ENCODE data around the gene RNU5B-1.
"Not testable (repeated sequence)": the region's sequence is repeated elsewhere in the genome, so short reads cannot be mapped to it uniquely, and the experiment has no call there.

Gene RNU5B-1

GRCh38 chr15:65337436-65338070, 33.1 kb downstream of the RNU5B-1 start:
- H3K27me3 ChIP-seq (ENCODE audit: low read depth, low read length) = no peaks in the 10 kb centered on the region
- H3K9me3 ChIP-seq (ENCODE audit: control insufficient read depth in 1 of 2, low read length in 2 of 2) = no peaks in the 10 kb centered on the region
- no peaks in the 10 kb centered on the region for H3K36me3 ChIP-seq (ENCODE audit: control insufficient read depth in 1 of 2, insufficient read depth in 2 of 2, low read length in 2 of 2)
- no peaks in the 10 kb centered on the region for H3K4me1 ChIP-seq (ENCODE audit: control insufficient read depth in 1 of 2, insufficient read depth in 2 of 2, low read length in 2 of 2)
- no peak overlapping the region for H3K27ac ChIP-seq (ENCODE audit: low read length)
- H3K4me3 ChIP-seq (ENCODE audit: low read depth in 1 of 2, low read length in 2 of 2) = no peak overlapping the region

GRCh38 chr15:65338366-65338765, 33.9 kb downstream of the RNU5B-1 start:
- Histone ChIP-seq H3K4me1 (ENCODE audit: control insufficient read depth in 1 of 2, insufficient read depth in 2 of 2, low read length in 2 of 2) (no peaks in the 10 kb centered on the region), H3K36me3 (ENCODE audit: control insufficient read depth in 1 of 2, insufficient read depth in 2 of 2, low read length in 2 of 2) (no peaks in the 10 kb centered on the region), H3K27me3 (ENCODE audit: low read depth, low read length) (no peaks in the 10 kb centered on the region), H3K4me3 (ENCODE audit: low read depth in 1 of 2, low read length in 2 of 2) (no peak overlapping the region), H3K27ac (ENCODE audit: low read length) (no peak overlapping the region), H3K9me3 (ENCODE audit: control insufficient read depth in 1 of 2, low read length in 2 of 2) (no peaks in the 10 kb centered on the region)

- Histone ChIP-seq H3K4me1 (ENCODE audit: control insufficient read depth in 1 of 2, insufficient read depth in 2 of 2, low read length in 2 of 2) (no peaks in the 10 kb centered on the region), H3K27me3 (ENCODE audit: low read depth, low read length) (no peaks in the 10 kb centered on the region), H3K36me3 (ENCODE audit: control insufficient read depth in 1 of 2, insufficient read depth in 2 of 2, low read length in 2 of 2) (no peaks in the 10 kb centered on the region), H3K4me3 (ENCODE audit: low read depth in 1 of 2, low read length in 2 of 2) (no peak overlapping the region), H3K9me3 (ENCODE audit: control insufficient read depth in 1 of 2, low read length in 2 of 2) (no peaks in the 10 kb centered on the region), H3K27ac (ENCODE audit: low read length) (no peak overlapping the region)
Observed at GRCh38 chr15:65338823-65339222, 34.3 kb downstream of the RNU5B-1 start.

- no peak overlapping the region for H3K27ac ChIP-seq (ENCODE audit: low read length)
- no peaks in the 10 kb centered on the region for H3K36me3 ChIP-seq (ENCODE audit: control insufficient read depth in 1 of 2, insufficient read depth in 2 of 2, low read length in 2 of 2)
- H3K9me3 ChIP-seq (ENCODE audit: control insufficient read depth in 1 of 2, low read length in 2 of 2) = no peaks in the 10 kb centered on the region
- no peaks in the 10 kb centered on the region for H3K4me1 ChIP-seq (ENCODE audit: control insufficient read depth in 1 of 2, insufficient read depth in 2 of 2, low read length in 2 of 2)
- no peaks in the 10 kb centered on the region for H3K27me3 ChIP-seq (ENCODE audit: low read depth, low read length)
- H3K4me3 ChIP-seq (ENCODE audit: low read depth in 1 of 2, low read length in 2 of 2) = no peak overlapping the region
Observed at GRCh38 chr15:65339416-65339815, 34.9 kb downstream of the RNU5B-1 start.

DNA sequence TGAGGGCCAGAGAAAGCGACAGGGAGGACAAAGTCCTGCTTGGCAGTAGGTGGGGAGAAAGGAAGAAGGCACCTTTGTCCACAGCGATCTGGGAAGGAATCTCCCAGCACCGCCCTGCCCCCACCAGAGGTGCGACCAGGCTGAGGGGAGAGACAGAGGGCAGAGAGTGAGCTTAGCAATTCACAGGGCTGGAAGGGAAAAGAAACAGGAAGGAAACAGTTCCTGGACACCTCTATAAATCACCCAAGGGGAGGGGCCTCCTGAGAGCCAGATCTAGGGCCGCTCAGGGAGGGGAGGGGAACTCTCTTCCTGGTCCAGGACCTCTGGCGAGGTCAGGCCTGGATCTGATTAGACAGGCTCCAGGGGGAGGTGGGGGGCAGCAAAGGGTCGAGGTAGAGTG, 35.4 kb downstream of the RNU5B-1 start:
- Histone ChIP-seq H3K9me3 (ENCODE audit: control insufficient read depth in 1 of 2, low read length in 2 of 2) (no peaks in the 10 kb centered on the region), H3K36me3 (ENCODE audit: control insufficient read depth in 1 of 2, insufficient read depth in 2 of 2, low read length in 2 of 2) (no peaks in the 10 kb centered on the region), H3K4me1 (ENCODE audit: control insufficient read depth in 1 of 2, insufficient read depth in 2 of 2, low read length in 2 of 2) (no peaks in the 10 kb centered on the region), H3K27ac (ENCODE audit: low read length) (no peak overlapping the region), H3K4me3 (ENCODE audit: low read depth in 1 of 2, low read length in 2 of 2) (no peak overlapping the region), H3K27me3 (ENCODE audit: low read depth, low read length) (no peaks in the 10 kb centered on the region)

DNA sequence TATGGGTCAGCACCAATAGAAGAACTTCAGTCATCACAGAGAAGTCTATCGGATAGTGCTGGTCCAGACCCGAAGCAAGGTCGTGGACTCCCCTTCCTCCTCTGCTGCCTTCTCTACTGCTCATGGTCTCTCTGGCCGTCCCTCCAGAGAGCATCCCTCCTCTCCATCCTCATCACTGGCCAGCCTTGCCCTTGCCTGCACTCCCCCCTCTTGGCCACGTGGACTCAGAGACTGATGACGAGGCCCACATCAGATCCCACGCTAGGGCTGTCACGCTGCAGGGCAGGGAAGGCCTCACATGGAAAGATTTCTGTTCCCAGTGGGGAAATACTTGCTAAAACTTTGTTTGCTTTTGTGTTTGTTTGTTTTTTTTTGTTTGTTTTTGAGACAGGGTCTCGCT, 38.0 kb downstream of the RNU5B-1 start:
- H3K27ac ChIP-seq (ENCODE audit: low read length) = no peak overlapping the region
- no peak overlapping the region for H3K4me3 ChIP-seq (ENCODE audit: low read depth in 1 of 2, low read length in 2 of 2)
- no peaks in the 10 kb centered on the region for H3K27me3 ChIP-seq (ENCODE audit: low read depth, low read length)
- H3K4me1 ChIP-seq (ENCODE audit: control insufficient read depth in 1 of 2, insufficient read depth in 2 of 2, low read length in 2 of 2) = no peaks in the 10 kb centered on the region
- H3K36me3 ChIP-seq (ENCODE audit: control insufficient read depth in 1 of 2, insufficient read depth in 2 of 2, low read length in 2 of 2) = no peaks in the 10 kb centered on the region
- H3K9me3 ChIP-seq (ENCODE audit: control insufficient read depth in 1 of 2, low read length in 2 of 2) = no peaks in the 10 kb centered on the region

- Histone ChIP-seq H3K4me3 (ENCODE audit: low read depth in 1 of 2, low read length in 2 of 2) (no peak overlapping the region), H3K4me1 (ENCODE audit: control insufficient read depth in 1 of 2, insufficient read depth in 2 of 2, low read length in 2 of 2) (no peaks in the 10 kb centered on the region), H3K27me3 (ENCODE audit: low read depth, low read length) (no peaks in the 10 kb centered on the region), H3K36me3 (ENCODE audit: control insufficient read depth in 1 of 2, insufficient read depth in 2 of 2, low read length in 2 of 2) (no peaks in the 10 kb centered on the region), H3K27ac (ENCODE audit: low read length) (no peak overlapping the region), H3K9me3 (ENCODE audit: control insufficient read depth in 1 of 2, low read length in 2 of 2) (no peaks in the 10 kb centered on the region)
Observed at GRCh38 chr15:65343374-65343981, 39.0 kb downstream of the RNU5B-1 start.

GRCh38 chr15:65344214-65344913, 39.9 kb downstream of the RNU5B-1 start:
- Histone ChIP-seq H3K27me3 (ENCODE audit: low read depth, low read length) (no peaks in the 10 kb centered on the region), H3K4me3 (ENCODE audit: low read depth in 1 of 2, low read length in 2 of 2) (no peak overlapping the region), H3K9me3 (ENCODE audit: control insufficient read depth in 1 of 2, low read length in 2 of 2) (no peaks in the 10 kb centered on the region), H3K27ac (ENCODE audit: low read length) (no peak overlapping the region), H3K4me1 (ENCODE audit: control insufficient read depth in 1 of 2, insufficient read depth in 2 of 2, low read length in 2 of 2) (no peaks in the 10 kb centered on the region), H3K36me3 (ENCODE audit: control insufficient read depth in 1 of 2, insufficient read depth in 2 of 2, low read length in 2 of 2) (no peaks in the 10 kb centered on the region)

DNA sequence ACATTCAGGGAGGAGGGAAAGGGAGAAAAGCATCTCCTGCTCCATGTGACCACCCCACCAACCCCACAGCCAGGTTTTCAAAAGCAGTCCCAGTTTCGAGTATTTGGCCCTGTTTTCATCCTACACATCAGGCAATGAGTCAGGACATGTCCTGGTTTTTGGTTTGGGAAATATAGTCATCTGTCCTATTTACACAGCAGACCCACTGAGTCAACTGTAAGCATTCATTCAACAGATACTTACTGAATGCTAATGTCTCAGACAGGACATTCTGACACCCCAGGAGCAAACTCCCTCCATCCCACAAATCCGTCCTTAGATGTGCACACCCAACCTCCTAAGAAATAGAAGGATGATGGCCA, 40.4 kb downstream of the RNU5B-1 start:
- no peak overlapping the region for H3K4me3 ChIP-seq (ENCODE audit: low read depth in 1 of 2, low read length in 2 of 2)
- H3K27ac ChIP-seq (ENCODE audit: low read length) = no peak overlapping the region
- H3K27me3 ChIP-seq (ENCODE audit: low read depth, low read length) = no peaks in the 10 kb centered on the region
- no peaks in the 10 kb centered on the region for H3K4me1 ChIP-seq (ENCODE audit: control insufficient read depth in 1 of 2, insufficient read depth in 2 of 2, low read length in 2 of 2)
- H3K9me3 ChIP-seq (ENCODE audit: control insufficient read depth in 1 of 2, low read length in 2 of 2) = no peaks in the 10 kb centered on the region
- no peaks in the 10 kb centered on the region for H3K36me3 ChIP-seq (ENCODE audit: control insufficient read depth in 1 of 2, insufficient read depth in 2 of 2, low read length in 2 of 2)

GRCh38 chr15:65346856-65347598, 42.5 kb downstream of the RNU5B-1 start:
- no peaks in the 10 kb centered on the region for H3K4me1 ChIP-seq (ENCODE audit: control insufficient read depth in 1 of 2, insufficient read depth in 2 of 2, low read length in 2 of 2)
- H3K9me3 ChIP-seq (ENCODE audit: control insufficient read depth in 1 of 2, low read length in 2 of 2) = no peaks in the 10 kb centered on the region
- H3K27ac ChIP-seq (ENCODE audit: low read length) = no peak overlapping the region
- no peaks in the 10 kb centered on the region for H3K36me3 ChIP-seq (ENCODE audit: control insufficient read depth in 1 of 2, insufficient read depth in 2 of 2, low read length in 2 of 2)
- no peak overlapping the region for H3K4me3 ChIP-seq (ENCODE audit: low read depth in 1 of 2, low read length in 2 of 2)
- no peaks in the 10 kb centered on the region for H3K27me3 ChIP-seq (ENCODE audit: low read depth, low read length)

- not testable (repeated sequence) for H3K36me3 ChIP-seq (ENCODE audit: control insufficient read depth in 1 of 2, insufficient read depth in 2 of 2, low read length in 2 of 2); H3K4me3 ChIP-seq (ENCODE audit: low read depth in 1 of 2, low read length in 2 of 2); H3K27ac ChIP-seq (ENCODE audit: low read length); H3K27me3 ChIP-seq (ENCODE audit: low read depth, low read length); H3K9me3 ChIP-seq (ENCODE audit: control insufficient read depth in 1 of 2, low read length in 2 of 2); H3K4me1 ChIP-seq (ENCODE audit: control insufficient read depth in 1 of 2, insufficient read depth in 2 of 2, low read length in 2 of 2)
Observed at GRCh38 chr15:65347756-65348155, 43.3 kb downstream of the RNU5B-1 start.
